ENCODE measurements around the gene KIFAP3.
A peak's percentile ranks its signal among the peaks of the same experiment; 100 is the strongest.

Gene KIFAP3

DNA sequence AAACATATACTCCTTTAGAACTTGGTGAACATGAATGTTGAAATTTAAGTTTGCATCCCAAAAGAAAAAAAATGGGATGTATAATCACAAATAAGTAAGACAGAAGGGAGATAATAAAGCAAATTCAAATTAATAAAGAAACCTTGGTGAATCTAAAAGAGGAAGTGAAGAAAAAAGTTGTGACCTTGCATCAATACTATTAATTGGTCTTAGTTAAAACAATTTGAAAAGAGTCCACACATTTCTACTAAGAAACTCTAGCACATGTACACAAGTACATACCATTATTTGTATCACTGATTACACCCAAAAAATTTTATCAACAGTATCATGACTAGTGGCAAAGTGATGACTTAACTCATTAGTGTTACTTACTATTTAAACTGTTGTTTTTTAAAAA, 100.4 kb downstream of the KIFAP3 start:
- no peak for ATAC-seq

DNA sequence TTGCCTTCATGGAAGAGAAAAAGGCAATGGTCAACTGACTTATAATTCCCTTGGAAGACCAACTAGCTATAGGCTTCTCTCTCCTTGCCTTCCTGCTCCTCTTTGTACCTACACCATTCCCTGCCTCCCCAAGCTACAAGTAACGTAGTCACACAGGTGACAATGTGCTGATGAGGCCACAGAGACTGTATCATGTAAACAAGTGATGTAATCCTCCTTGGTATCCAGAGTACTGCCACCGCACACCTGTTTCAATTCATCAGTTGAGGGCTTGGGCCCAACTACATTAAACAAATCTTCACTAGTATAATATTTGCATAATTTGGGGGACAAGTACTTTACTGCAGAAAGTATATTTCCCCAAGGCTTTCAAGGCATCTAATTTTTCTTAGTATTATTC, 104.4 kb downstream of the KIFAP3 start:
- no peak for ATAC-seq

DNA sequence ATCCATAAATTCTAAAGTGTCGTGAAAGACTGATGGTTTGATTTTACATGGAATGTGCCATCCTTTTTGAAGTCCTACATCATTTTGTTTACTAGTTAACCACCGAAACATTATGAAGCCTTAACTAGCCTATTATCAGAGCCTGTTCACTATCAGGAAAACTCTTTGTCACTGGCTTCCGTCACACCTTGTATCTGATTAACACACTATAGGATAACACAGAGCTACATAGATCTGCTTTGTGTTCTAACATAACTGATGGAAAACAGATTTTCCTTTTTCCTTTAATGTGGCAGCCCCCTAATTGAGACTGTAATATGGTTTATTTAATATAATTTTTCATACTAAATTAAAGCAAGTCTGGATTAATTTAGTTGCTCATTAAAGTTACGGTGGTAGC, 106.3 kb downstream of the KIFAP3 start:
- no peak for ATAC-seq

DNA sequence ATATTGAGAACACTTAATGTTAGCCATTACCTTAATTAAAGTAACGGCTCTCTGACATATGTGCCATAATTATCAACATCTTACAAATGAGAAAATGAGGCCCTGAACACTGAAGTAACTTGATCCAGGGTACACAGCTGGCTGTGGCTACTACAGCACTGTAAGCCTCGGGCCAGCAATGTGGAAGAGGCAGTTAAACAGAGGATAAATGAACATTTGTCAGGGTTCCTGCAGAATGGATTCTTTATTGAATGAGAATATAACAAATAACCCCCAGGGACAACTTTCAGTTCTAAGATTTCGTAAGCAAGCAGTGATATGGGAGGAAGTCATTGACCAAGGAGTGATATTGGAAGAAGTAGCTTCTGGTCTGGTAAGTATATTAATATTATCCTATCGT, 110.3 kb downstream of the KIFAP3 start:
- ATAC-seq: no peak

DNA sequence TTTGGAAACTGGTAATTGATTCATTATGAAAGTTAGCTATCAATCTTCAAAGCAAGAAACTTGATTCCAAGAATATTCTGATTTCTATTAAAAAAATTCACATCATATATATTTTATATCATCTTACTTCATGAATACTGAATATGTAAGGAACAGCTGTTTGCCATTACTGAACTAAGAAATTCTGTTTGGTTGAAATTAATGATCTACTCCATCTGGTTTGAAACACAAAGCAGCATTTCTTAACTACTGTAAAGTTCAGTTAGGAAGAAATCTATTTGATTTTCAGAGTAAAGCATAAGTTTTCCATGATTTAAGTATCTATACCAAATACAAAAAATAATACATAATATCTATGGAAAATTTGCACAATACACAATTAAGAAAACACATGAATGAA, 114.8 kb downstream of the KIFAP3 start:
- ATAC-seq: no peak

DNA sequence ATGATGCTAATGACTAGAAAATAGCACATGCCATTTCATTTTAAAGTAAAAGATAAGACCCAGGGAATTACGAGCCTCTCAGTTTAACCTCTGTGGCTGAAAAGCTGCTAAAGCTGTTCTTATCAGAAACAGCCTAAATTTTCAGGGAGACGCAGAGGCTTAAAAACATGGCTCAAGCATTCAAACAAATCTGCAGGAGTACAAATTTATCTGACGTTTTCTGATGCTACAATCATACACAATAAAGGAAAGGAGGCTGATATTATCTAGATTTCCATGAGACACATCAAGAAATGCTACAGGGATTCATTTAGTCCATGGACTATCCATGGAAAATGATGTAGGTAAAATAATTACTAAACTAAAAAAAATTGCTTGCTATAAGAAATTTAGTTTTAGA, 115.5 kb downstream of the KIFAP3 start:
- ATAC-seq: no peak

DNA sequence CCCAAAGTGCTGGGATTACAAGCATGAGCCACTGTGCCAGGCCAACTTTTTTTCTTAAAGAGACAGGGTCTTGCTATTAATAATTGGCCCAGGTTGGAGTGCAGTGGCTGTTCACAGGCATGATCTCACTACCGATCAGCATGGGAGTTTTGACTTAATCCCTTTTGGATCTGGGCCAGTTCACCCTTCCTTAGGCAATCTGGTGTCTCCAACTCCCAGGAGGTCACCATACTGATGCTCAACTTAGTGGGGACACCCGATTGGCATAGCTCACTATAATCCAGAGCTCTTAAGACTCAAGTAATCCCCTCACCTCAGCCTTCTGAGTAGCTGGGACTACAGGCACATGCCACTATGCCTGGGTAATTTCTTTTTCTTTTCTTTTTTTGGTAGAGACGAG, 116.6 kb downstream of the KIFAP3 start:
- ATAC-seq: no peak

DNA sequence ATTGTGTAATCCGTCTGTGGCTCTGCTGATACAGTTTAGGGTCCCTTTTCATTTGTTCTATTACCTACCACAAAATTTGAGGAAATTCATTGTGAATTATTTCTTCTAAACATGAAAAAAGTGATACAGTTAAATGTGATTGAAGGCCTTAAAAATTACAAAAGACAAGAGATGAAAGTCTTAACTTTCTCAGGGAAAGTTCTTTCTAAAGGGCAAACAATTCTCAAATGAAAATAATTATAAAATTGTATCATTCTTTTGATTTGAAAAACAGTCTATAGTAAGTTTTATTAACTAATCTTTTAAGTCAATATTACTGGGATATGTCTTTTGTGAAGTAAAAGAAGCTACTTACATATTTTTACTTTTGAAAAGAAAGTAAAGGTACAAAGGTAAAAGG, 123.4 kb downstream of the KIFAP3 start:
- ATAC-seq: no peak

DNA sequence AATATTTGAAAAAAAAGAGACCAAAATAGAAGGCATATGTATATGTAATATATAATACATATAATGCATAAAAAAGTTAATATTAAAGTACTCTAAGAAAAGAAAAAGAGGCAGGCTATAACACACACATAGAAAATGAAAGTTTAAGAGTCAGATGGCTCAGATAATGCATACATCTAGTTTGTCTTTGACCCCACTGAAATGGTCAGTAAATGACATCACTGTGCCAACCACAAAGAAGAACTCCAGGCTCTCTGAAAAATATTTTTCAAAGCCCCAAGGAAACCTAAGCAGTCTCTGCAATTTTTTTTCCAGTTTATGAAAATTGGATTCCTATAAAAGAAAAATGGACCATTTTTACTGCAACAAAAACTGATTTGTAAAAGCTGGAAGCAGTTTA, 125.4 kb downstream of the KIFAP3 start:
- ATAC-seq: no peak

DNA sequence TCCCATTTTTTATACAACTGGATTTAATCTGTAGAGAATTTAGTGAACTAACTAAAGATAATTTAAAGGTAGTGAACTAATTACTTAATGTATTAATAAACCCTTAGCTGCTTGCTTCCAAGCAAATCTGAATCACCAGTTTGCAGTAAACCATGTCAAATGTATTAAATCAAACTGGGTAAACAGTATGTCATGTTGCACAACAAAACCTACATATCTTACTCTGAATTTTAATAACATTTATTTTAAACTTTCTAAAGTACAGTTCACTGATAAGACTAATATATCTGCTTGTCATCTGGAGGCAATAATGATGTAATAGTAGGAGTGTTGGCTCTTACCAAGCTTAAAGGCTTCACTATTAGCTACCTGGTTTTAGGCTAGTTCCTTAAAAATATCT, 128.3 kb downstream of the KIFAP3 start:
- no peak for ATAC-seq

DNA sequence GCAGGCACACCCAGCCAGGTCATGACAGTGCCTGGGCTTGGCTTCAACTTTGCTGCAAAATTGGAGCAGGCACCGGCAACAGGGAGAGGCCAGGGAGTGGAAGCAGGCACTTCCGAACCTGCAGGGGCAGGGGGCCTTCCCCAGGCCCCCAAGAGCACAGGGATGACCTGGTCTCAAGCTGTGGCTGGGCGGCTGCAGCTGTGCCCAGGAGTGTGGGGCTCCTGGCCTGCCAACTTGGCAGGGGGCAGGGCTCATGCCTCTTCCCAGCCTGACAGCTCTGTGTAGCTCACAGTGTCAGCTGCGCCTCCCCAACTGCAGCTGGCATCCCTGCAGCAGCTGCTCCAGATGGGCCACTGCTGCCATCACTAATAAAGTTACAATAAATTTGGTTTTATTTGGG, 129.3 kb downstream of the KIFAP3 start:
- ATAC-seq: no peak

DNA sequence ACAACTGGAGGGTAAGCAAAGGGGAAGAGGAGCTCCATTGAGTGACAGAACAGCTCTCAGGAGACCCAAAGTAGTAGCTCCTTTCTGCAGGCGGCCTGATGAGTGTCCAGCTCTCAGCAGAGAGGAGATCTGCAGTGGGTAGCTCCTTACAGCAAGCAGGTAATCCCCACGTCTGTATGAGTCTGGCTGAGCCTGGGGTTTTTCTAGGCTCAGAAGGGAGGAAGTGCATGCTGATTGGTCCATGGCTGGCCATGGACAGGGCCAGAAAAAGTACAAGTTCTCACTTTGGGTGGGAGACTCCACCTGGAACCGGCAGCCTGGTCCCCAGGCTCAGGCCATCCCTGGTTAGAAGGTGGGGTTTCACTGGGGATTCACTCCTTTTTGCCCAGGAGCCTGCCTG, 129.9 kb downstream of the KIFAP3 start:
- ATAC-seq: no peak

DNA sequence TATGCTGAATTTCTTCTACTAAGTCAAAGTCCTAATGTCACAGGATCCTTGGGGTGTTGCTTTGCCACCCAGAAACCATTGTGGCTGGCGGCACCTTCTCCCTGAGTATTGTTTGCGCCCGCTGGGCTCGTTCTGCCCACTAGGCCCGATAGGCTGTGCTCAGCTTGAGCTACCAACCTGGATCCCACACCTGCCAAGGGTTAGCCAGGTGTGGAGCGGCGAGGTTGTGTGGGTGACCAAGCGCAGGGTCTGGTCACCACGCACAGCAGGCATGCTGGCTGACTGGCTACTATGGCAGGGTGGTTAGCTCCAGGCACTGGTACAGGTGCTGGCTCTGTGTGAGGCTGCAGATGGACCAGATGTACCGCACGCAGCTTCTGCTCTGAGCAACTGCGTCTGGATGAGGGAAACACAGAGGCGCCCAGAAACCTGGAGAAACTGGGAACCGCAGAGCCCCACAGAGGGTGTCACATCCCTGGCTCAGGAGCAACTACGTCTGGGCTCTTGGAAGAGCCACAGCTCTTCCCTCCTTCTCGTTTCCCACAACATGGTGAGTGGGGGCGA, 130.4 kb downstream of the KIFAP3 start:
- ATAC-seq: no peak

DNA sequence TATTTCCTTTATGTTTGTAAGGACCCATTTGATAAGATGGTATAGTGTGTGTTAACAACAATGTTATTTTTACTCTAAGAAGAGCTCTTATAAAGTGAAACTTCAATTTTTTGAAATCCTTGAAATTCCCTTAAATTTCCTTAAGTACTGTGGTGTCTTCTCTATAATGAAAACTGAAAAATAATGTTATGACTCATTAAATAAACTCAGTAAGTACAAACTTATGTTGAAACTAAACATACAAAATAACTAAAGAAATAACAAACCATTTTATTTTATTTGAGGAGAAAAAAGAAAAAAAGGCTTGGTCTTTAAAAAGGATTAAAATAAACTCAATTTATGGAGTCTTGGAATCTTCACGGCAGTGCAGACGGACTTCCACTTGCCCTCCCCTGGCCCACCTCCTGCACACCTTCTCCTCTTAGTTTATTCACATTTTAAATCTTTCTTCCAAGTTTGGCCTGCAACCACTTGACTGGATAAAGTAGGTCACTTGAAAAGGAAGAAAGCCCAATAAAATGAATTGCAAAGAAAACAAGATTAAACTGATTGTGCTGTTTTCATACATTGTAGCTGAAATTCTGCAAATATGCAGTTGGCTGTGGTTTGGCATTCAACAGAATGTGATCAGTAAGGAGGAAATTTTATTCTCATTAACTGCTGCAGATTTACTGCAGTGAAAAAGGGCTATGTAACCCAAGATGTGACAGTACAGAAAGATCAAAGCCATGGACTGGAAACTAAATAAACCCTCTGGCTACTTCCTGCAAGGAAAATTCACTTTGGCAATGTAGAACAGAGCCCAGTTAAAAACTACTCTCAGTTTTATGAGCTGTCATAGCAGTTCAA, 132.3 kb downstream of the KIFAP3 start:
- ATAC-seq: no peak

DNA sequence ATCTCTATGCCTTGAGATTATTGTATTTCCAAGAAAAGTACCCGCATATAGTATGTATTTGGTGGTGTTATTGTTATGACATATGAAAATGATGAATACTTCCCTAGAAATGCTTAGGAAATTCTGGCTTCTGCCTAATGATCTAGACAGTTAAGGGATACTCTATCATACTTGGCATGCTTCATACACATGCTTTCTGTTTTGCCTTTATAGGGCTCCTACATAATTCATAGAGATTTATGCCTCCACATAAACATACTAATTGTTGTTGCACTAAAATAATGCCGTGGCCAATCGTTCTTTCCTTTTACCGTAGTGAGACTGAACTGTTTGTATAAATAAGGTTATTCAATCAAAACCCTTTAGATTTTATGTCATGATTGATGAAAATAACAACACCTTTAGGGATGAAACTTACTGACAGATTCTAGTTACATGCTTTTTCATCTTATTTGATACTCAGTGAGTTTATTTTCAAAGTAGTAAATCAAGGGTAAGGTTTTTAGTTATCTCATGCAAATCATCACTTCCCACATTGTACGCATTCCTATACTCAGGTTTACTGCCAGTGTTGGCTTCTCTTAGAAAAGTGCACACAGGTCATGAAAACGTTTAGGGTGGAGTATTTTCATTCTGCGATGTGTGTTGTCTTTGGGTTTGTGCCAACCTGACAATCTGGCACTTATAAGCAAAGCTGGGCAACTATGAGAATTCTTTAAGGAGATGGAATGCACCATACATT, 140.3 kb downstream of the KIFAP3 start:
- no peak for ATAC-seq

DNA sequence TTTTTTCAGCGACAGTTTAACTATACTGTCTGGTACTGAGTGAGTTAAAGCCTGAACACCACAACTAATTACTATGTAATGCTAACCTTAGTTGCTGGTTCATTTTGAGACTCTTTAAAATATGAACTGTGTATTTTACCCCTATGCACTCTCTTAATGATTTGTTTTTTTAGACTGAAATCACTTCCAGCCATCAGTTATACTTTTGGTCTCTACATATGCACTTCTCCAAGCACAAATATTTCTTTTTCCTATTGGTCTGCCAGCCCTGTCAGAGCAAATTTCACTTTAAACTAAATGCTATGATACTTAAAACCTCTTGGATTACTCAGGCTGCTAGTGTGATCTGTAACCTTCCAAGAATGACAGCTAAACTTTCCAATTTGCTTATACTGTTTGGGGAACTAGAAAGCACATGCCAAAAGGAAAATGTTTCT, 142.7 kb downstream of the KIFAP3 start:
- ATAC-seq: no peak

DNA sequence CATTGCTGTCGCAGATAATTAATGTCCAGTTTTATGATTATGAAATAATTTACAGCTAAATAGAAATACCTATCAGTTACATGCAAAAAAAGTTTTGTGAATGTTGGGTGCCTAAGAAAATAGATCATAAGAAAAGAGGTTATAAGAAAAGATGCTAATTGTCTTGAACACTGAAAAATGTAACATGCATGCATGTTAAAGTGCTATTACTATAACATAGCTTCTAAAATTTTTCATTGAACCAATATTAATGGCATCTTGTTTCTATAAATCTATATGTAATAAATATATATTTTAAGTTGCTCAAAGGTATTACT, 145.3 kb downstream of the KIFAP3 start:
- no peak for ATAC-seq

DNA sequence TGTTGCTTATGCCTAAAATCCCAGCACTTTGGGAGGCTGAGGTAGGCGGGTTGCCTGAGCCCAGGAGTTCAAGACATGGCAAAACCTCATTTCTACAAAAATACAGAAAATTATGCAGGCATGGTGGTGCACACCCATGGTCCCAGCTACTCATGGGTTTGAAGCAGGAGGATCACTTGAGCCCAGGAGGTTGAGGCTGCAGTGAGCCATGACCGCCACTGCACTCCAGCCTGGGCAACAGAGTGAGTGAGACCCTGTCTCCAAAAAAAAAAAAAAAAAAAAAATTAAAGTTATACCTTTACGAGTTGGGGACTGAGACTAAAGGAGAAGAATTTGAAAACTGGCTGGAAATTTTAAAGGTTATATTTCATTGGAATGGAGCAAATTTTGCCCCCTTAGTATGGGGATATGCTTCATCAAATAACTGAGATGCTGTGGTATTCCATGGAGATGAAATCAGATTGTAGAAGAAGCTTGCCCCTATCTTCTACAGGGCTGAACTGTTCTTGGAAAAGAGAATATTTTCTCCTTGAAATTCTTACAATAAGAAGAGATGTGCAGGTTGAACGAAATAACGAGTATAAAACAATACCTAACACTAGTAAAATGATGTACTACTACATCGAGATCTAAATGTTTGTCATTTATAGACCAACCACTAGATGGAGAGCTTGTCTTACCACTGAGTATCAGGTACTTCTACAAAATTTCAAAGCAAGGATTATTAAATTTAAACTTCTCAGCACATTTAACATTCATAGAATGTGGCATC, 145.9 kb downstream of the KIFAP3 start:
- ATAC-seq: peak; percentile 58 to 60

DNA sequence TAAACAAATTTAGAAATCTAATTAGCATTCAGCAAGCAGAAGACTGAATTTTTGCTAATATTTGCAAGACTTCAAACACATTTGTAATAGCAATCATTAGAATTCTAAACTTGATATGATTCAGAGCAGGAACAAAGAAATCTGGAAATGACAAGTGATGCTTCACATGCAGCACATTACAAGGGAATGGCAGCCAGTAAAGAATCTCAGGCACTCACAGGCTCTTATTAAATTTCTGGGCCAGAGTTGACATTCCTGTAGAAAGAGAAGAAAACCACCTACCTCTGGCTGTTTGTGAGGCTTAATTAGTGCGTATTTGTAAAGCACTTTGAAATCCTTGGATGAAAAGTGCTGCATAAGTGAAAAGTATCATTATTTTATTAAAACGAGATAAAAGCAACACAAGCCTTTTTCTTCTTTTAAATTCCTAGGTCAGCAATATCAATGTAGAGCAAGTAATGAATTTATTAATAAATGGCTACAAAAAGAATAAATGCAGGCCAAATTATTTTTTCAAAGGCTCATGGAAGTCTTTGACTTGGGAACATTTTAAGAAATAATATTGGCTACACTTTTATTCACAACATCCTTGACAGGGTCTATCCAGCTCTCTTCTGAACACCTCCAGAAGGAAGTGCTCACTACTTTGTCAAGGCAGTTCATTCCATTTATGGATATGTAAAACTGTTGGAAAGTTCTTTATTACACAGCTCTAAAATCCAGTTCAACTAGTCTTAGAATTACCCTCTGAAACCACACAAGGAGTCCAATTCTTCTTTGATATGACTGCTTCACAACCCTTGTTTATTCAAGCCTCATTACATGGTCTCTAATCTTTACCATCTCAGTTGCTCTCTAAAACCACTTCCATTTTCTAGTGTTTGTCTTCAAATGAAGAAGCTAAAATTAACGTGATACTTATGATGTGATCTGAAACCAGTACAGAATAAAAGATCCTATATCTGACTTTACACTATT, 148.7 kb downstream of the KIFAP3 start:
- ATAC-seq: peak; percentile 55

DNA sequence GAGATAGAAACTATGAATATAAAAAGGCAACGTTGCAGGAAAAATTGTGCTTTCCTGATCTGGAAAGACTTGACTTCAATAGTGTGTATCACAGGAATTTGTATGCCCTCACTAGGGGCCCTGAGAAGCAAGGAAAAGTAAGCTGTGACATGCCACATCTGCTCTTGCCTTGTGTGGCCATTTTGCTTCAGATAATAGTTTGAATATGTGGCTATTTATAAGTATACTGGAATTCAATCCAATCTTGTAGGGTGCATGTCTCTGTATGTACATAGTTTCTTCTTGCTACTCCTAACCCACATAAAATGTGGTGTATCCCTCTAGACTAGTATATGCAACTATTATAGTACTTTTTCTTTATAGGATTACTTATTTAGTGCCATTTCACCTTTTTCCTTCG, 149.7 kb downstream of the KIFAP3 start:
- no peak for ATAC-seq

DNA sequence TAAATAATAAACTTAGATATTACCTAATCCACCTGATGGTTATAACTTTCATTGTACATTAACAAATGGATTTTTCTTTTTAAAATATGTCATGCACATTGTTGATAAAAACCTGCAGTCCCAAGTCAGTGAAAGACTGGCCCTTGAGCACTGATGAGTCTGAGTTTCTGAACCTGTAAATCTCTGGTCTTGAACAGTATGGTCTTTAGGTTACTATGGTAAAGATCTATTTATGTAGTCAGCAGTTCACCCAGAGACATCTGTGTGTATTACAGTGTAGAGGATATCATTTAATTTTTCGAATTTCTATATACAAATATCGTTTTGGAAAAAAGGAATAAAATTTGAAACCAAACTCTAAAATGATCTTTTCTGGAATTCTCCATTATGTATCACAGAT, 150.4 kb downstream of the KIFAP3 start:
- no peak for ATAC-seq

DNA sequence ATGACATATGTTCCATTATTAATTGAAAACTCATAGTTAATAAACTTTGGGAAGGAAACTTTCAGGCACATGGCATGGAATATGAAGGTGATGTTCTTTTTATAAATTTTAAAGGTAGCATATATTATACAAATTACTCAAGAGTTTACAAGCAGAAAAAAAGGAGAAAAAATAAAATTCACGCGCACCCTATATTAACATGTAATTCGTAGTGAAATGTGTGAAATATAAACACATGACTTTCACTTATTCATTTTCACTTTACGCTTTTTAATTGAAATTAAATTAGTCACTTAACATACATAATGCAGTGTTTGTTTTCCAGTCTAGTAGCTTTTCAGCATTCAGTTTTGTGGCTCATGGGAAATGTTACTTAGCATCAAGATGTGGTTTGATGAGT, 153.4 kb downstream of the KIFAP3 start:
- ATAC-seq: no peak

All from activated CD4-positive, CD25-positive, alpha-beta regulatory T cell treated with anti-CD3 and anti-CD28 coated beads, Interleukin-2, amount 50 U/mL, for 24 hours (primary cell).